Ureter (tissue), 1 donor: ENCODE results near the gene VAT1. TPM values are rescaled to one million over a fixed set of nuclear protein-coding genes. Genes with fewer than 3 reads are reported as not detected.
"Not testable (repeated sequence)": the region's sequence is repeated elsewhere in the genome, so short reads cannot be mapped to it uniquely, and the experiment has no call there.

ENCODE experiments used
- DNase-seq: peaks from one replicate; pipeline ENCODE4 v3.0.0-alpha.2; 2020; ENCODE audit warnings: low spot score
- total RNA-seq: library from RNA; stranded (reverse); gene quantifications from one replicate; pipeline ENCODE4 v1.2.4, GENCODE V29; 2023
- donor health status: DM: yes; HTN: yes; CAD: no.

The VAT1 gene
- total RNA-seq: 128 TPM

- peak; percentile 84 for DNase-seq
Observed at GRCh38 chr17:43021741-43022512, at the start of gene VAT1. VAT1 (minus strand) TSS chr17:43022385; CDS start chr17:43022322, 63 bp downstream.

- DNase-seq: no peak
Observed at GRCh38 chr17:43070872-43071271, 48.7 kb upstream of the VAT1 start.

- DNase-seq: no peak
Observed at GRCh38 chr17:43070257-43070656, 48.1 kb upstream of the VAT1 start.

- no peak for DNase-seq
Observed at GRCh38 chr17:43069368-43069898, 47.2 kb upstream of the VAT1 start.

GRCh38 chr17:43068570-43069367 is 46.6 kb upstream of the VAT1 start:
- DNase-seq: no peak

- no peak for DNase-seq
Observed at GRCh38 chr17:43062984-43063638, 40.9 kb upstream of the VAT1 start.

GRCh38 chr17:43056051-43056450 is 33.9 kb upstream of the VAT1 start:
- DNase-seq: no peak

GRCh38 chr17:43053008-43053407 is 30.8 kb upstream of the VAT1 start:
- DNase-seq: not testable (repeated sequence)

GRCh38 chr17:43051969-43052368 is 29.8 kb upstream of the VAT1 start:
- DNase-seq: no peak

- DNase-seq: no peak
Observed at GRCh38 chr17:43044024-43044423, 21.8 kb upstream of the VAT1 start.

GRCh38 chr17:43043307-43043706 is 21.1 kb upstream of the VAT1 start:
- DNase-seq: no peak

GRCh38 chr17:43042025-43042628 is 19.9 kb upstream of the VAT1 start:
- DNase-seq: no peak

- no peak for DNase-seq
Observed at GRCh38 chr17:43040655-43041054, 18.5 kb upstream of the VAT1 start.

GRCh38 chr17:43039646-43040045 is 17.5 kb upstream of the VAT1 start:
- no peak for DNase-seq

- no peak for DNase-seq
Observed at GRCh38 chr17:43034894-43035293, 12.7 kb upstream of the VAT1 start.

- DNase-seq: no peak
Observed at GRCh38 chr17:43033948-43034881, 12.0 kb upstream of the VAT1 start.

- DNase-seq: no peak
Observed at GRCh38 chr17:43031666-43032065, 9.5 kb upstream of the VAT1 start.

- DNase-seq: no peak
Observed at GRCh38 chr17:43030137-43030767, 8.1 kb upstream of the VAT1 start.

- no peak for DNase-seq
Observed at GRCh38 chr17:43028221-43028861, 6.2 kb upstream of the VAT1 start.
